Measurements from ENCODE around the gene GTF2F1.
A peak's percentile ranks its signal among the peaks of the same experiment; 100 is the strongest.
"Not testable (repeated sequence)": the region's sequence is repeated elsewhere in the genome, so short reads cannot be mapped to it uniquely, and the experiment has no call there.

GTF2F1 gene

DNA sequence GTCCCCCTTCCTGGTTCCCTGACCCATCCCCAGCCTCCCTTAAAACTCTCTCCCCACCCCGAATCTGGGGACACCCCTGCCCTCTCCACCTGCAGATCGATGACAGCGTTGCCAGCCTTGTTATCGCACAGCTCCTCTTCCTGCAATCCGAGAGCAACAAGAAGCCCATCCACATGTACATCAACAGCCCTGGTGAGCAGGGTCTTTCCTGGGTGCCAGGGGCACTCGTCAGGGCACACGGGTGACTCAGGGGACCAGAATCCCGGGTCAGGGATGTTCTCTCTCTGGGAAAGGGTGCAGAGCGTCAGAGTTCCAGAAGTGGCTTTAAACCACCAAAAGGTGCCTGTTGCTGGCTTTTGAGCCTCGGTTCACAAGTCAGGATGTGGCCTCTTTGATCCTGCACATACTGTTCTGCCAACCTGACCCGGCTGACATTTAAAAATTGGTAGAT, 30.6 kb downstream of the GTF2F1 start:
- Histone ChIP-seq H3K27ac (peak overlapping the region in 20 of 21 experiments; percentile 43 to 98 (median 91)), H3K4me3 (peak overlapping the region; percentile 64 to 99 (median 94))

DNA sequence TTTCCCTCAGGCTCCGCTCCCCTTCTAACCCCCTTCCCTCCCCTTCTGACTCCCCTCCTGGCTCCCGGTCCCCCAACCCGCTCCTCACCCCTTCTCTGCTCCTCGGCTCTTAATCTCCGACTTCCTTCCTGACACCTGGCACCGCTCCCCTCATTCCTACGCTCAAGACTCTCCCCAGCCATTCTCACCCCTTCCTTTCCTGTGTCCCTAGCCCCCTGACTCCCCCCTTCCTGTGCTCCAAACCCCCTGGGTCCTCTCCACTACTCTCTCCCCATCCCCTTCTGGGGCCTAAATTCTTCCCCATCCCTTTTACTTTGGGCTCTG, 31.0 kb downstream of the GTF2F1 start:
- Histone ChIP-seq H3K27ac (peak overlapping the region; percentile 43 to 98 (median 91)), H3K4me3 (peak overlapping the region; percentile 64 to 99 (median 94))

GRCh38 chr19:6360857-6361216, 32.1 kb downstream of the GTF2F1 start:
- Histone ChIP-seq H3K27ac (peak overlapping the region in 11 of 21 experiments; percentile 84 to 98 (median 91)), H3K4me3 (peak overlapping the region in 6 of 7 experiments; percentile 64 to 99 (median 96))

GRCh38 chr19:6360445-6360844, 32.5 kb downstream of the GTF2F1 start:
- H3K4me3 ChIP-seq: not testable (repeated sequence)

GRCh38 chr19:6359568-6360341, 33.2 kb downstream of the GTF2F1 start:
- H3K4me3 ChIP-seq: no peak overlapping the region
- H3K27ac ChIP-seq: no peak overlapping the region

More at GRCh38 chr19:6360445-6360844, 32.5 kb downstream of the GTF2F1 start:
- not testable (repeated sequence) for H3K27ac ChIP-seq

DNA sequence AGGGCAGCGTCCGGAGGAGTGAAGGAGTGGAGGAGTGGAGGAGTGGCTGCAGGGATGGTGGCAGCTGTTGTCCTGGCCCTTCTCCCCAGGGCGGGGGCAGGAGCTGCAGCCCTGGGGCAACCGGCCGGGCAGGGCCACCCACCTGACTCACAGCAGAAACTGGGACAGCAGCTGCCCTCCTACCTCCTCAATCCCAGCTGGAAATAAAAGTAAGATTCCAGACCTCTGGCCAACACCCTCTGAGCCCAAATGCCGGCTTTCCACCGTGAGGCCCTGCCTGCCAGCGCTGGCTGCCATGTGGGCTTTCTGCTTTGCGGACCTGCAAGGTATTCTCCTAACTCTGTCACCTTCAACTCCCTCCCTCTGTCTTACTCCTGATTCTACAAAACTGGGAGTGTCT, 35.0 kb downstream of the GTF2F1 start:
- Histone ChIP-seq H3K27ac (peak overlapping the region in 9 of 21 experiments; percentile 20 to 65 (median 46)), H3K4me3 (no peak overlapping the region)

GRCh38 chr19:6357174-6357573, 35.8 kb downstream of the GTF2F1 start:
- Histone ChIP-seq H3K4me3 (no peak overlapping the region), H3K27ac (no peak overlapping the region)

DNA sequence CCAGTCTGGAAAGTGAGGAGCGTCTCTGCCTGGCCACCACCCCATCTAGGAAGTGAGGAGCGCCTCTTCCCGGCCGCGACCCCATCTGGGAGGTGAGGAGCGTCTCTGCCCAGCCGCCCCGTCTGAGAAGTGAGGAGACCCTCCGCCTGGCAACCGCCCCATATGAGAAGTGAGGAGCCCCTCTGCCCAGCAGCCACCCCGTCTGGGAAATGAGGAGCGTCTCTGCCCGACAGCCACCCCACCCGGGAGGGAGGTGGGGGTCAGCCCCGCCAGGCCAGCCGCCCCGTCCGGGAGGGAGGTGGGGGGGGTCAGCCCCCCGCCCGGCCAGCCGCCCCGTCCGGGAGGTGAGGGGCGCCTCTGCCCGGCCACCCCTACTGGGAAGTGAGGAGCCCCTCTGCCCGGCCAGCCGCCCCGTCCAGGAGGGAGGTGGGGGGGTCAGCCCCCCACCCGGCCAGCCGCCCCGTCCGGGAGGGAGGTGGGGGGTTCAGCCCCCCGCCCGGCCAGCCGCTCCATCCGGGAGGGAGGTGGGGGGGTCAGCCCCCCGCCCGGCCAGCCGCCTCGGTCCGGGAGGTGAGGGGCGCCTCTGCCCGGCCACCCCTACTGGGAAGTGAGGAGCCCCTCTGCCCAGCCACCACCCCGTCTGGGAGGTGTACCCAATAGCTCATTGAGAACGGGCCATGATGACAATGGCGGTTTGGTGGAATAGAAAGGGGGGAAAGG, 37.5 kb downstream of the GTF2F1 start:
- not testable (repeated sequence) for H3K27ac ChIP-seq, H3K4me3 ChIP-seq

DNA sequence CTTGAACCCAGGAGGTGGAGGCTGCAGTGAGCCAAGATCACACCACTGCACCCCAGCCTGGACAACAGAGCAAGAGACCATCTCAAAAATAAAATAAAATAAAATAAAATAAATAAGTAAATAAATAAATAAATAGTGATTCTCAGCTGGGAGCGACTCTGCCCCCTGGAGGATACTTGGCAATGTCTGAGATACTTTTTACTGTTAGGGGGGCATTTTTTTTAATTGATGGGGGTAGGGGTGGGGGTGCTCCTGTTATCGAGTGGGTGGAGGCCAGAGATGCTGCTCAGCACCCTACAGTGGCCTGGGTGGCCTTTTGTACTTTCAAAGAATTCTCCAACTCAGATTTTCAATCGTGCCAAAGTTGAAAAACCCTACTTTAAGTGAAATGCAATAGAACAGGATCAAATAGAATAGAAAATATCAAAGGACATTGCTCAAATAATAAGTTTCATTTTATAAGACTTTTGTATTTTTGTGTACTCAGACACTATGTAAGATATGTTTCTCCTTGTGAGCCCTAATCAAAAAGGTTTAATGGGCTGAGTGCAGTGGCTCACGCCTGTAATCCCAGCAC, 38.8 kb downstream of the GTF2F1 start:
- Histone ChIP-seq H3K27ac (no peak overlapping the region), H3K4me3 (no peak overlapping the region)

GRCh38 chr19:6352381-6353165, 40.4 kb downstream of the GTF2F1 start:
- Histone ChIP-seq H3K27ac (no peak overlapping the region), H3K4me3 (no peak overlapping the region)

- H3K4me3 ChIP-seq: no peak overlapping the region
- no peak overlapping the region for H3K27ac ChIP-seq
Measured at GRCh38 chr19:6350688-6351087, 42.3 kb downstream of the GTF2F1 start.

- not testable (repeated sequence) for H3K27ac ChIP-seq
Measured at GRCh38 chr19:6349271-6349670, 43.7 kb downstream of the GTF2F1 start.

DNA sequence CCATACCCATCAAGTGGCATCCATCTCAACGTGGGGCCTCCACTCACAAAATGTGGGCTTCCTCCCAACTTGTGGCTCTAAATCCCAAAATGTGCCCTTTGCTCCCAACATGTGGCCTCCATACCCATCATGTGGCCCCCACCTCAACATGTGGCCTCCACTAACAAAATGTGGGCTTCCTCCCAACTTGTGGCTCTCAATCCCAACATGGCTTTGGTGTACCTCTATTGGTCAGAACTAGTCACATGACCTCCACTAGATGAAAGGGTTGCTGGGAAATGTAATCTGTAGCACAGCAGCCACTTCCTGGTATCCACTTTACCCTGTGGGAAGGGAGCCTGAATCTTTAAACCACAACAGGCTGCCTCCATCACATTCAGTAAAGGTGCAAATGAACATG, 49.5 kb downstream of the GTF2F1 start:
- H3K27ac ChIP-seq: no peak overlapping the region
- no peak overlapping the region for H3K4me3 ChIP-seq

More at GRCh38 chr19:6349271-6349670, 43.7 kb downstream of the GTF2F1 start:
- not testable (repeated sequence) for H3K4me3 ChIP-seq

GRCh38 chr19:6340493-6341201, 52.3 kb downstream of the GTF2F1 start:
- H3K4me3 ChIP-seq: no peak overlapping the region
- H3K27ac ChIP-seq: no peak overlapping the region

- H3K27ac ChIP-seq: no peak overlapping the region
- H3K4me3 ChIP-seq: no peak overlapping the region
Measured at GRCh38 chr19:6334490-6335285, 58.3 kb downstream of the GTF2F1 start.

- peak within 1 kb of the TSS in 2 of 7 experiments; percentile 8 to 21 for H3K4me3 ChIP-seq
Measured at GRCh38 chr19:6333439-6333838, 59.5 kb downstream of the GTF2F1 start, which contains the start of gene ACER1. Gene ACER1, minus strand, starts transcription at chr19:6333612. Its CDS starts 61 bp downstream, at chr19:6333551.

More at GRCh38 chr19:6333439-6333838, 59.5 kb downstream of the GTF2F1 start, which contains the start of gene ACER1:
- peak within 1 kb of the TSS in 9 of 21 experiments; percentile 1 to 77 (median 33) for H3K27ac ChIP-seq
